Hematopoietic multipotent progenitor cell treated with erythropoietin and hydrocortisone succinate and interleukin-3 and kit ligand, for 17 days (in vitro differentiated cells): ENCODE data around the gene ACSS1.

Source experiments
- DNase-seq: peaks from one replicate; pipeline ENCODE4 v3.0.0-alpha.2; 2015; ENCODE audit warnings: low spot score

The ACSS1 gene

GRCh38 chr20:25078662-25079061 lies 20.7 kb upstream of the ACSS1 start:
- no peak for DNase-seq

- no peak for DNase-seq
Measured at GRCh38 chr20:25077610-25078169, 19.8 kb upstream of the ACSS1 start.

- peak; percentile 15 for DNase-seq
Measured at GRCh38 chr20:25076731-25077609, 19.0 kb upstream of the ACSS1 start.

- DNase-seq, result no peak
Measured at GRCh38 chr20:25076201-25076600, 18.3 kb upstream of the ACSS1 start.

GRCh38 chr20:25073544-25073943 lies 15.6 kb upstream of the ACSS1 start:
- DNase-seq, result no peak

- no peak for DNase-seq
Measured at GRCh38 chr20:25072226-25072811, 14.4 kb upstream of the ACSS1 start.

- DNase-seq, result no peak
Measured at GRCh38 chr20:25071734-25072133, 13.8 kb upstream of the ACSS1 start.

- DNase-seq, result no peak
Measured at GRCh38 chr20:25070821-25071473, 13.0 kb upstream of the ACSS1 start.

- no peak for DNase-seq
Measured at GRCh38 chr20:25067102-25067987, 9.4 kb upstream of the ACSS1 start.

- DNase-seq, result no peak
Measured at GRCh38 chr20:25066386-25066785, 8.4 kb upstream of the ACSS1 start.

- peak; percentile 82 for DNase-seq
Measured at GRCh38 chr20:25065625-25066338, 7.8 kb upstream of the ACSS1 start.

- DNase-seq, result no peak
Measured at GRCh38 chr20:25065072-25065624, 7.2 kb upstream of the ACSS1 start.

- no peak for DNase-seq
Measured at GRCh38 chr20:25064561-25065071, 6.7 kb upstream of the ACSS1 start.

GRCh38 chr20:25063981-25064380 lies 6.0 kb upstream of the ACSS1 start:
- DNase-seq, result no peak

- no peak for DNase-seq
Measured at GRCh38 chr20:25063546-25063945, 5.6 kb upstream of the ACSS1 start.

- no peak for DNase-seq
Measured at GRCh38 chr20:25062841-25063240, 4.9 kb upstream of the ACSS1 start.

- no peak for DNase-seq
Measured at GRCh38 chr20:25061821-25062530, 4.0 kb upstream of the ACSS1 start.

- no peak for DNase-seq
Measured at GRCh38 chr20:25061103-25061799, 3.3 kb upstream of the ACSS1 start.

GRCh38 chr20:25059866-25060465 lies 2.0 kb upstream of the ACSS1 start:
- no peak for DNase-seq
